Activated CD4-positive, alpha-beta T cell treated with anti-CD3 and anti-CD28 coated beads, Interleukin-2, amount 50 U/mL, for 24 hours (primary cell): ENCODE measurements around the gene TMF1.

Experiments used
- DNase-seq, 2 donors: peaks; one replicate each; pipeline ENCODE4 v3.0.0-alpha.2; 2020; ENCODE audit warnings: low read depth in 1 of 2, low spot score in 1 of 2

Gene TMF1, protein sequence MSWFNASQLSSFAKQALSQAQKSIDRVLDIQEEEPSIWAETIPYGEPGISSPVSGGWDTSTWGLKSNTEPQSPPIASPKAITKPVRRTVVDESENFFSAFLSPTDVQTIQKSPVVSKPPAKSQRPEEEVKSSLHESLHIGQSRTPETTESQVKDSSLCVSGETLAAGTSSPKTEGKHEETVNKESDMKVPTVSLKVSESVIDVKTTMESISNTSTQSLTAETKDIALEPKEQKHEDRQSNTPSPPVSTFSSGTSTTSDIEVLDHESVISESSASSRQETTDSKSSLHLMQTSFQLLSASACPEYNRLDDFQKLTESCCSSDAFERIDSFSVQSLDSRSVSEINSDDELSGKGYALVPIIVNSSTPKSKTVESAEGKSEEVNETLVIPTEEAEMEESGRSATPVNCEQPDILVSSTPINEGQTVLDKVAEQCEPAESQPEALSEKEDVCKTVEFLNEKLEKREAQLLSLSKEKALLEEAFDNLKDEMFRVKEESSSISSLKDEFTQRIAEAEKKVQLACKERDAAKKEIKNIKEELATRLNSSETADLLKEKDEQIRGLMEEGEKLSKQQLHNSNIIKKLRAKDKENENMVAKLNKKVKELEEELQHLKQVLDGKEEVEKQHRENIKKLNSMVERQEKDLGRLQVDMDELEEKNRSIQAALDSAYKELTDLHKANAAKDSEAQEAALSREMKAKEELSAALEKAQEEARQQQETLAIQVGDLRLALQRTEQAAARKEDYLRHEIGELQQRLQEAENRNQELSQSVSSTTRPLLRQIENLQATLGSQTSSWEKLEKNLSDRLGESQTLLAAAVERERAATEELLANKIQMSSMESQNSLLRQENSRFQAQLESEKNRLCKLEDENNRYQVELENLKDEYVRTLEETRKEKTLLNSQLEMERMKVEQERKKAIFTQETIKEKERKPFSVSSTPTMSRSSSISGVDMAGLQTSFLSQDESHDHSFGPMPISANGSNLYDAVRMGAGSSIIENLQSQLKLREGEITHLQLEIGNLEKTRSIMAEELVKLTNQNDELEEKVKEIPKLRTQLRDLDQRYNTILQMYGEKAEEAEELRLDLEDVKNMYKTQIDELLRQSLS

DNA sequence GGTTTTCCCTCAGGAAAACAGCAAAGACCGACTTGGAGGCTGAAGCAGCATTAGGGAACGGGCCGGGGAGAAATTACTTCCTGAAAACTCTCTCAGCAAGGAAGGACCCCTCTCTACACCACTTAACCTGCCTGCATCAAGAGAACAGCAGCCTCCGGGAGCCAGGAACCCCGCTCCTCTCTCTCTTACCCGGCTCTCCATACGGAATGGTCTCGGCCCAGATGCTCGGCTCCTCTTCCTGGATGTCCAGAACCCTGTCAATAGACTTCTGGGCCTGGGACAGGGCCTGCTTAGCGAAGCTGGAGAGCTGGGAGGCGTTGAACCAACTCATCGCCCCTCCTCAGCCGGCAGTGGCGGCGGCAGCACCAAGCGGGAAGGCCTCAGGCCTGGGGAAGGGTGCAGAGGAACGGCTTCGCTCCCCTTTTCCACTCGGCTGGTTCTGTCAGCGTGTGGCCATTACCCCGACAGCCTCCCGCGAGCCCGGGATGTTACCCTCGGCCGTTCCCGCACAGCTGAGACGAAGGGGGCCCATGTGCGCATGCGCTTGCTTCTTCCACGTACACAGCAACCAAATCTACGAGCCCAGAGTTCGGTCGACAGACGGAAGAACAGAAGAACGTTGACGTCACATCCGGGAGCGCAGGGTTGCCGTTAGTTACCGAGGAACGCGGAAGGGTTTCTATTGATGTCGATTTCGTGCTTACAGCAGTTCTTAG is at the start of gene TMF1:
Gene TMF1 (minus strand): TSS at position 578 of the 716 bp plus-strand sequence. CDS start 247 bp downstream, at position 331.
- DNase-seq, result peak; percentile 94 to 97

DNA sequence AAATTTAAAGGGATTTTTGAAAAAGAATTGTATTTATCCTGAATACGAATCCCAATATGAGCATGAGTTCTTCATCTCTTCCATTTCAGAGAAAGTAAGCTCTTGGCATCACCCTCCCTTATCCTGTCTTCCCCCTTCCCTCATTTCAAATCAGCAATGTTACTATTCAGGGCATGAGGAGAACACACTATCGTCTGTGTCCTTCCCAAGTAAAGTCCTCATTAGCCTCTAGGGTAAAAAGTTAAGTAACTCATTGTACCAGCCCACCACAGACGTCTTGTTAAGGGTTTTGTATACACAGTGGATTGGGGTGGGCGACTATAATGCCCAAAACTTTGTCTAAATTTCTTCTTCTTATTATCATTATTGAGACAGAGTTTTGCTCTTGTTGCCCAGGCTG is 47.4 kb upstream of the TMF1 start:
- DNase-seq, result no peak

DNA sequence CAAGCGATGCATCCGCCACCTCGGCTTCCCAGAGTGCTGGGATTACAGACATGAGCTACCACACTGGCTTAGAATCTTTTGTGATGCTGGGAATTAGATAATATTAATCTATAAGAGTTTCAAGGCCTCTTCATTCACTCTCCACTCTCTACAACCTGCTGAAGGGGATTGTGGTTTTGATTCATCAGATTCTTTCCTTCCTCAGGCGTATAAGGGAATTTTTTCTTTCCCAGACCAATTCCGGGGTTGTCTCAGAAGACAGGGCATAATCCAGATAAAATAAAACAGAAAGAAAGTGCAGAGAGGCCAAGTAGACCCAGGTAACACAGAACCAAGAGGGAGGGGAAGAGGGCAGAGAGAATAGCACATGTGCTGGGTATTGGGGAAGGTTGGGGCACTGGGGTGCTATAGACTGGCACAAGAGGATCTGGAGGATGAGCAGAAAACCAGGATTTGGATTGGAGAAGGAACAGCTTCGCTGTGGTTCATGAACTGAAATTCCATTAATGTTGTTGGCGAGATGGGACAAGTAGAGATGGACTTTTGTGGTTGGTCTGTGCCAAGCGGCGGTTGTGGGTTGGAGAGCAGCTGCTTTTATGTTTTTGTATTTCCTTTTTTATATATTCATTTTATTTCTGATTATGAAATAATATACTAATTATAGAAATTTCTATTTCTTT is 45.4 kb upstream of the TMF1 start:
- DNase-seq, result no peak

DNA sequence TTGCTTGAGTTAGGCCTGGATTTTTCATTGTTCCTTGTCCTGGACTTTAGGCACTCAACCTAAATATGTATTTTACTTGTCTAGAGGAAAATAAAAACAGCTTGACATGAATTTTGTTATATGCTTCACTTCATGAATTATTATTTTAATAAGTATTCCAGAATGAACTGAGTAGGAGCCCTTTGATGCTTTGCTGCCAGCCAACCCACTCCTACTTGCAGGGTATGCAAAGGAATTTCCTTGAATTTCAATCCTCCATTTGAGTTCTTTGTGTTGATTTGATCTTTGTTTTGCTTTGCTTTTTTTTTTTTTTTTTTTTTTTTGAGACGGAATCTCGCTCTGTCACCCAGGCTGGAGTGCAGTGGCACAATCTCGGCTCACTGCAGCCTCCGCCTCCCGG is 44.2 kb upstream of the TMF1 start:
- DNase-seq, result no peak

DNA sequence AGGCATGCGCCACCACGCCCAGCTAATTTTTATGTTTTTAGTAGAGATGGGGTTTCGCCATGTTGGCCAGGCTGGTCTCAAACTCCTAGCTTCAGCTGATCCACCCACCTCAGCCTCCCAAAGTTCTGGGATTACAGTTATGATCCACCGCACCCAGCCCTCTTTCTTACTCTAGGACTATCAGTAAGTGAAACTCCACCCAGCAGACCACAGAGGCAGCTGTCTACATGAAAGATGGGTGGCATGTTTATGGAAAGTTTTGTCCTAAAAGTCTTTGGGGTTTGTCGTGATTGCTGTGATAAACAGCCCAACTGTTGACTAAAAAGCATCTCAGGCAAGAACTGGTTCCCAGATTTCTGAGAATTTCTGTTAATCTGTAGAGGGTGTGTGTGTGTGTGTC is 43.5 kb upstream of the TMF1 start:
- no peak for DNase-seq

DNA sequence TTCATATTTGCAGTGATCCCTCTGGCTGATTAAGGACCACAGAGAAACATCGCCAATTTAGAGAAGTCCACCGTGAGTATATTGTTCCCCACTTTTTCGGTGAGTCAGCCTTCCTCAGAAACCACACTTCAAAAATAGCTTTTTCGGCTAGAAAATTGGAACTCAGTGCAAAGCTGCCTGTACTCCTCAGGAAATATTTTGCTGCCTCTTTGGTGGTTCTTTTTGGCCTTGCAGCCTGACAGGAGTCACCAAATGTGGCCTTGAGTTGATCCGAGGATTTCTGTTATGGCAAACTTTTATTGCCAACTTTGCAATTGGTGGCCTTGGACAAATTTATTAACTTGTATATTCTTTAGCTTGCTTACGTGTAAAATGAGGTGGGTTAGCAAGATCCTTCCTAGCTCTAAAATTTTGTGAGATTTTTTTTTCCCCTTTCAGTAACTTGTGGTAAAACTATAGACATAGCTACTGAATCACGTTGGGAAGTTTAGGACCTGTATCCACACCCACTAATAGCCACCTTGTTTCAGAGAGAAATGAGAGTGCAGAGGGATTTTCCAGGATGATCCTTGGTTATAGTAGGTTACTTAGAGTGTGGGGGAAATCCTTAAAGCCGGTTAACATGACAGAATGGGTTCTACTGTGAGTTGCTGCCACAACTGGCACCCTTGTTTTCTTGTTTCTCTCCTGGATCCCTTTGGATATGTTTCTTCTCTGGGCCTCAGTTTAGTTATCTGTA is 42.5 kb upstream of the TMF1 start:
- no peak for DNase-seq

DNA sequence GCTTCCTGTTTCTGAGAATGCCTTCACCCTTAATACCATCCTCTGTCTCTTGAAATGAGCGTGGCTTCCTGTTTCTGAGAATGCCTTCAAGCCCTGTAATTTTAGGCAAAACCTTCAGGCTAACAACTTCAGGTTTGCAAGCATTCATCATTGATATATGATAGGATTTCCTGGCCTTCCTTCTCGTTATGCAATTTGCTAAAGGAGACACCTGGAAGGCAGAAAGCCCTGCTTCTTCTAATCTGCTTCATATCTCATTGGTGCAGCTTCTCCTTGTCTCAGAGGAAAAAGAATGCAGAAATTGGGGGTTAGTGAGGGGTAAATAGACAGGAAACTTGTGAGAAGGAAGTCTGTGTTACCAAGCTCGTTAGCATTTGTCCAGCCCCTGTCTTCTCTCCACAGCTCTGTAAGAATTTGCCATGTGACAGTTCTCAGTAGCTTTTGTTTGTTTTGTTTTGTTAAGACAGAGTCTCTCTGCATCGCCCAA is 39.9 kb upstream of the TMF1 start:
- no peak for DNase-seq

DNA sequence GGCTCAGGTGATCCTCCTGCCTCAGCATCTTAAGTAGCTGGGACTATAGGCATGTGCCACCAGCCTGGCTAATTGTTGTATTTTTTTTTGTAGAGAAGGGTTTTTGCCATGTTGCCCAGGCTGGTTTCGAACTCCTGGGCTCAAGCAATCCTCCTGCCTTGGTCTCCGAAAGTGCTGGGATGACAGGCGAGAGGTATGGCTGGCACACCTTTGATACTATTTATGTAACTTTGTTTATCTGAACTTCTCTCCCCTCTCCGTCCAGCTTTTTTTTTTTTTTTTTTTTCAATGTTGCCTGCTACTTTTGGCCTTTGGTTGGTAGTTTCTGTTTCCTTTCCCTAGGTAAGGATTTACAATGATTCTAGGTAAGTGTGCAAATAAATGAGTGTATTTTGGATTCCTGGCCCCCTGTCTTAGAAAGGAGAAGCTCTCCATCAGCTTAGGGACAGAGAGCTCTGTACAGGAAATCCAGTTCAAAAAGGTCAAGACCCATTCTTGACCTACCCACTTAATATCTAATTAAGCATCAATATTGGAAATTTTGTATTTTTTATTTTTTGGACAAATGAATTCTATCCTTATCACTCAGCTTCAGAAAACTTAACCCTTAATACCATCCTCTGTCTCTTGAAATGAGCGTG is 39.4 kb upstream of the TMF1 start:
- DNase-seq, result no peak

DNA sequence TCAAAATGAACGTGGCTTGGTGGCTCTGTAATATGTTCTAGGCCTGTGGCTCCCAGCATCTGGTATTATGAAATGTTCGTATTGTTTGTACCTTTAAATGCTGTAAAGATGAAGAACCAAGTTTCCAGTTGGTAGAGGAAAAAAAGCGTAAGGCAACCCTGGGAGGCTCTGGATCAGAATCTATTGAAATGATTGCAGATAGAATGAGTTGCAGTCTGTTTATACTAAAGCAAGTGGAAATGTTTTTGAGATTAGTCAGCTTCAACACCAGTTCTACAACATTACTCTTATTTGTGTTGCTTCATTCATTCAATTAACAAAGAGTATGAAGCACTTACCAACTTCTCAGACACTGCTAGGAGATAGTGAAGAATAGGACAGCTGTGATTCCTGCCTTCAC is 37.9 kb upstream of the TMF1 start:
- no peak for DNase-seq

DNA sequence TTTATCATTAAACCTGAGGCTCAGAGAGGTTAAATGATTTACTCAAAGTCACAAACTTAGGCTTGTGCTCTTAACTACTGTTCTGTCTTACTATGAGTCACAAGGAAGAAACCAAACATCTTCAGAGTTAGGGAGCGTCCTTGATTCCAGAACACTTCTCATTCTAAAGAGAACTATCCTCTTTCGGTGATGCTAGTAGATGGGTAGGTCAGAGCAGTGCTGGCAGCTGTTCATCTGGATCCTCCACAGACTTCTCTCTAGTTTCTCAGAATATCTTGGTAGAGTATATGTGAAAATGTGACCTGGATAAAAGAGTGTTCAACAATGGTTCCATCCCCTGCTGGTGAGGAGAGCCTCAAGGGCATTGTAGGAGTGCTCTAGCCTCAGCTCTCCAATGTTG is 35.9 kb upstream of the TMF1 start:
- DNase-seq, result no peak

DNA sequence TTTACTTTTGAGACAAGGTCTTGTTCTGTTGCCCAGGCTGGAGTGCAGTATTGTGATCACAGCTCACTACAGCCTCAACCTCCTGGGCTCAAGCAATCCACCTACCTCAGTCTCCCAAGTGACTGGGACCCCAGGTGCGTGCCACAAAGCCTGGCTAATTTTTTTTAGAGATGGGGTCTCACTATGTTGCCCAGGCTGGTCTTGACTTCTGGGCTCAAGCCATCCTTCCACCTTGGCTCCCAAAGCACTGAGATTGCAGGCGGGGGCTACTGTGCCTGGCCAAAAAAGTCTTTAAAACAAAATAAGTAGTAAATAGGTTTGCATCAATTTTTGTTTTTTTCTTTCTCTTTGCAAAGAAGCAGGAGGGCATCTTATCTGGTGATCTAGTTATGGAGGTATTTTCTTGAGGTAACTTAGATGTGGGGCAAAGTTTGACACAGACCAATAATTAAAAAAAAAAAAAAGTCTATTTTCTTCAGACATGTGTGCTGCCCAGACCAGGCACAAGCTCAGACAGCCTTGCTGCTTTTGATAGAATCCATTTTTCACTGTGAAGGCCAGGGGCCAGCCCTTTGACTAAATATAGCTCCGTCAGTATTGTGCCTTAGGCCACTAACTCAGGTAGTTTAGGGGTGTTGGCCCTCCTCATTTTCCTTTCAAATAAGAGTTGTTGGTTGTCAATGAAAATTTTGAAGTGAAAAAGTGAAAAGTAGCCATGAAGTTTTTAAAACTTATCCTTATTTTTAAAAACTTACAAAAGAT is 35.1 kb upstream of the TMF1 start:
- no peak for DNase-seq

DNA sequence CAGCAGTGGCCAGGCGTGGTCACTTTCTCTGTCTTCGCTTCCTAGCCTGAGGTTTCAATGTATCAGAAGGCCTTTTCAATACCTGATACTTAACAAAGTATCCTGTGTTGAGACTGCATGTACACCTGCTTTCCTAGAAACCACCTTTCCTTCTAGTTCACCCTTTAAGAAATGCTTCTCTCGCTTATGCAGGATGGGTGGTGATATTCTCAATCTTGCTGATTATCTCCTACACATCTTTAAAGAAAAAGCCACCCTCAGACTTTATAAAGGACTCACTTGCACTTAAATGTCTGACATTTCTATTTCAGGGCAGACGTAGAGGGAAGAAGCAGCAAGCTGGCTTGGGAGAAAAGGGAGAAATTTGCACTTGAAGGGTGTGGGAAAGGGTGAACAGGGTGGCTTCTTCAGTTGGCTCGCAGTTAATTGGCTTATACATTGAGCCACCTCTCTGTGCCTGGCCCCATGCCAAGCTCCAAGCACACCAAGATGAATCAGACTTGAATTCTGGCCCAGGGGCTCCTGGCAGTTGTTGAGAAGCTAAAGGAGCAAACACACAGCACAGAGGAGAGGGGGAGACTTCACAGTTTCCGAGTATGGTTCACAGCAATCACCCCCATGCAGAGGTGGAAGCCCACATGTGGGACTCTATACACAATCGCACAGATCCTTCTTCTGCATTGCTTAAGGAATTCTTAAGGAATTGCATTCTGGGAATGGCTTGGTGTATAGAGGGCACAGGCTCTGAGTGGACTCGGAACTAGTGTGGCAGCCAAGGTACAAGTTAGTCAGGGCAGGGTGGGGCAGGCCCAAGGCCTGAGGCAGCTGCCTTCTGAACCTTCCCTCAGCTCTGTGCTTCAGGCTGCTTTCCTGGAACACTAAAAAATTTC is 33.9 kb upstream of the TMF1 start:
- DNase-seq, result peak; percentile 33 to 76

DNA sequence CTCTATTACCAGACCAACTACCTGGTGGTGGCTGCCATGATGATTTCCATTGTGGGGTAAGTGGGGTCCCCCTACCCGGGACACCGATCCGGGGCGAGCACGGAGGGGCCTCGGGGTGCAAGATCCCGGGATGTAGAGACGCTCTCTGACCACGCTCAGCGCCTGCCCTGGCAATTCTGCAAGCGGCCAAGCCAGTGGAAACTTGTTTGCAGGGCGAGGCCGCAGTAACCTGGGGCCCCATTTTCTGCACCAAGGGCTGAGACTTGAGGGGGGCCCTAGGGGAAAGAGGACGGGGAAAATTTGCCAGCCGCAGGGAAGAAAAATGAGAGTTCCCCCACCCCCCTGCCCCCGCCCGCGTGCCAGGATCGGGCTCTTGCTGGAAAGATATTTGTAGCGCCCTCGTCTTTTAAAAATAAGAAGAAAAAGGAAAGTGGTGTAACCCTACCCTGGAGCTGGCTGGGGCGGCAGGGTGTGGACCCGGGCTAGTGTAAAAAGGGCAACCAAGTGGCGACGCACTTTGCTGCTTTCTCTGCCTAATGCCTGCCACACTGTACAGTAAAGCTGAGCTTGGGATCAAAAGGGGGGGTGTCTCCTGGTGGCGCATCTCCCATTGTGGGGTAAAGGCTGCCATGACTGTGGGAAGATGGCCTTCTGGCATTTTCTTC is 33.2 kb upstream of the TMF1 start:
- no peak for DNase-seq

DNA sequence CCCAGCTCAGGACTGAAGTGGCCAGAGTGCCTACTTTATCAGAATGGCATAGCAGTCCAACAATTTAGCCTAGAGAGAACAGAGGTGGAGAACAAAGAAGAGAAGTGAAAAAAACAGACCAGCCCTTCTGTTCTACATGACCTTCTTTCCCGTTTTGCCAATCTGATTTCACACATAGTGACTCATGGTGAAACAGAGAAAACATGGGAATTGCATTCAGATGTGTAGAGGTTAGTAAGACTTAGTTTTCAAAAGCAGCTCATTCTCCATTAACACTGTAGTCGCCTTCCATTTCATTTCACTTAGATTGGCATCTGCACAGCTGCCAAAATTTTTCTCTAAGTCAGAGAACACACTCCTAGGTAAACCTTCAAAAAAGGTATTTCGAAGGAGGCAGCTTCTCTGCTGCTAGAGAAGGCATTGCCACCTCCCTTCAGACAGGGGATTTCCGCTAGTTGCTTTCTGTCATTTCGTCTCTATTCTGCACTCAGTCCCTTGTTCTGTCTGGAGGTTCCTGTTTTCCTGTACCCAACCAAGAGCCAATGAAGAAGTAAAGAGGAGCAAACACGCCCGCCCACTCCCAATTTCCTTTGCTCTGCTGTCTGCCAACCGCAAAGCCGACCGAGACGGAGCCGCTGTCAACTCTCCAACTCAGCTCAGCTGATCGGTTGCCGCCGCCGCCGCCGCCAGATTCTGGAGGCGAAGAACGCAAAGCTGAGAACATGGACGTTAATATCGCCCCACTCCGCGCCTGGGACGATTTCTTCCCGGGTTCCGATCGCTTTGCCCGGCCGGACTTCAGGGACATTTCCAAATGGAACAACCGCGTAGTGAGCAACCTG is 32.4 kb upstream of the TMF1 start, which contains the start of gene ARL6IP5:
Gene ARL6IP5 (plus strand): TSS at position 612 of the 842 bp plus-strand sequence. CDS start 111 bp downstream, at position 723.
- peak; percentile 74 to 87 for DNase-seq

DNA sequence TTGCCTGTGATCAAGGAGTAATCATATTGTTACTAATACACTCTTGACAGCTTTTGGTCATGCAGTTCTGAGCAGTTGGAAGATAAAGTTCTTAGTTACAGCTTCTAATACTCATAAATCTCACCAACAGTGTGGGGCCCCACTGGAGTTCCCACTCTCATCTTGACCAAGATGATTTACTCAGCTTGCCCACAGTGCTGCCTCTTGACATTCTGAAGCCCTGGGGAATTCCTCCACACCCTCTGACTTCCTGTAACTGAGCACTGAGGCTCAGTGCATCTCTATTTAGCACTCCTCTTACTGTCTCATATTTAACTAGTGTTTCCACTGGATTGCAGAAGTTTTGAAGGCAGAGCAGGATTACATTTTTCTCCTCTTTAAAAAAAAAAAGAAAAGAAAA is 30.7 kb upstream of the TMF1 start:
- DNase-seq, result peak; percentile 36 to 83

DNA sequence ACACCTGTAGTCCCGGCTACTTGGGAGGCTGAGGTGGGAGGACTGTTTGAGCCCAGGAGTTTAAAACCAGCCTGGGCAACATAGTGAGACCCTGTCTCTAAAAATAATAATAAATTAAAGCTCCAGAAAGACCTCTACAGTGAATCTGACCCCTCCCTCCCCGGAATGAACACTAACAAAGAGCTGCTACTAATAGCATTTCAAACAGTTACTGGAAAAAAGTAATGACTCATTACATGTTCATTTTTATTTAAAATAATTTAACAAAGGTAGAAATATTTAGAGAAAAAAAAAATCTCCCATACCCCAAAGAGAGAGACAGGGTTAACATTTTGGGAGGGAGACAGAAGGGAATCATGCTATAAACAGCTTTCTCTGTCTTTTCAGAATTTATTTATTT is 30.2 kb upstream of the TMF1 start:
- DNase-seq, result no peak
